ENCODE measurements around the gene PLPPR1. TPM values are rescaled to one million over a fixed set of nuclear protein-coding genes. Genes with fewer than 3 reads are reported as not detected.

The PLPPR1 gene
- total RNA-seq, 4 donors from 2014 or later = 0.54 TPM; not detected in 3

DNA sequence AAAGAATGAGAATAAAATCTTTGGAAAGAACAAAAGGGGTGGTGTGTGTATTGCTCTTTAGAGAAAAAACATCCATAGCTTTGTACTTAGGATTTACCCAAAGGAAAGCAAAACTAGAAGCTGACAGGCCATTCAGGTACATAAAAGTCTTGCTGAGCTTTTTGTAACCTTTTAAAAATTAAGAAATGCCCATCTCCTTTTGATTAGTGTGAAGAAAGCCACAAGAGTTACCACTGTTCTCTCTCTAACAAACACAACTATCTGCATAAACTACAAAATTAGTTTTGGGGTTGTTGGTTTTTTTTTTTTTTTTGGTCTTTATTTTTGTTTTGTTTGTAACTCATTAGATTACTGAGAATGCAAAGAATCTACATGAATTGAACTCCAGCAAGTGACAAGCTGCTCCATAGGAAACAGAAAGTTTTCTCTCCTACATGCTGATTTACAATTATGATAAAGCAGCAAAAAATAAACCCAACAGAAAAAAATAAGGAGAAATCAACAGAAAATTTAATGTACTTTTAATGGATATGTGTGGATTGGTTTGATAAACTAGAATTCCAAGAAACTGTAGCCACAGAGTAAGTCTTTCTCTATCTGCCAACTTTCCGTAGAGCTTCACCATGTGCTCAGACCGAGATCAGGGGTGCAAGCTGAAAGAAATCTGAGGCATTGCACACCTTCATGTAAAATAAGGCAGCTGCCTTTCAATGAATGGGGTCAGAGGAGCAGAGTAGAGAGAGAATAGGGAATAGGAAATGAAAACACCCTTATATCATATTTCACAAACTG, 344.0 kb downstream of the PLPPR1 start:
- Histone ChIP-seq H3K27ac (no peak overlapping the region), H3K4me3 (no peak overlapping the region), H3K27me3 (no peaks in the 10 kb centered on the region), H3K9me3 (no peaks in the 10 kb centered on the region), H3K4me1 (no peaks in the 10 kb centered on the region), H3K36me3 (no peaks in the 10 kb centered on the region)
- no peak for DNase-seq
- TF ChIP-seq, protein P1, sequence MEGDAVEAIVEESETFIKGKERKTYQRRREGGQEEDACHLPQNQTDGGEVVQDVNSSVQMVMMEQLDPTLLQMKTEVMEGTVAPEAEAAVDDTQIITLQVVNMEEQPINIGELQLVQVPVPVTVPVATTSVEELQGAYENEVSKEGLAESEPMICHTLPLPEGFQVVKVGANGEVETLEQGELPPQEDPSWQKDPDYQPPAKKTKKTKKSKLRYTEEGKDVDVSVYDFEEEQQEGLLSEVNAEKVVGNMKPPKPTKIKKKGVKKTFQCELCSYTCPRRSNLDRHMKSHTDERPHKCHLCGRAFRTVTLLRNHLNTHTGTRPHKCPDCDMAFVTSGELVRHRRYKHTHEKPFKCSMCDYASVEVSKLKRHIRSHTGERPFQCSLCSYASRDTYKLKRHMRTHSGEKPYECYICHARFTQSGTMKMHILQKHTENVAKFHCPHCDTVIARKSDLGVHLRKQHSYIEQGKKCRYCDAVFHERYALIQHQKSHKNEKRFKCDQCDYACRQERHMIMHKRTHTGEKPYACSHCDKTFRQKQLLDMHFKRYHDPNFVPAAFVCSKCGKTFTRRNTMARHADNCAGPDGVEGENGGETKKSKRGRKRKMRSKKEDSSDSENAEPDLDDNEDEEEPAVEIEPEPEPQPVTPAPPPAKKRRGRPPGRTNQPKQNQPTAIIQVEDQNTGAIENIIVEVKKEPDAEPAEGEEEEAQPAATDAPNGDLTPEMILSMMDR (IDR thresholded peaks at IDR 0.05) = no peak
- TF ChIP-seq POLR2A (IDR thresholded peaks at IDR 0.05) = no peak

Small RNAs within 50 kb of the gene (small RNA-seq; reads per million reads assigned to genes)
- 0 reads per million in 2 donors for gene RF00322

Measured in Peyer's patch (tissue), 4 donors.